MCF 10A (cell line): ENCODE results near the gene AWAT2. TPM values are rescaled to one million over a fixed set of nuclear protein-coding genes. Genes with fewer than 3 reads are reported as not detected.

Source experiments
- BruUV-seq: library from RNA; stranded (reverse); fragments of 400-500 nt; replicated peaks from 2 replicates; lab custom pipeline; 2021; lab: Mats Ljungman, UMichigan
- CTCF ChIA-PET: fragments of 300-600 bp; sonication (Branson Sonifier 250); formaldehyde crosslinking; extraction: SDS; loops from one replicate; lab custom pipeline; 2021; ENCODE audit warnings: antibody characterized with exemption, inconsistent platforms; lab: Yijun Ruan, JAX
- POLR2A ChIA-PET: fragments of 300-600, 350-650 bp; sonication (Branson Sonifier 250); formaldehyde crosslinking; extraction: SDS; loops from one replicate; lab custom pipeline; 2020; ENCODE audit warnings: antibody characterized with exemption, inconsistent platforms; lab: Yijun Ruan, JAX
- DNase-seq: peaks from one replicate; pipeline ENCODE4 v3.0.0-alpha.2; 2018; ENCODE audit not compliant: unreplicated experiment
- H3K27ac Mint-ChIP-seq: one replicate; pipeline ENCODE4 v1.8.0; 2022; ENCODE audit warnings: mild to moderate bottlenecking, low read depth, mixed read lengths; ENCODE audit not compliant: unreplicated experiment
- H3K27me3 Mint-ChIP-seq: one replicate; pipeline ENCODE4 v1.8.0; 2022; ENCODE audit warnings: mixed read lengths; ENCODE audit not compliant: insufficient read depth, unreplicated experiment
- H3K36me3 Mint-ChIP-seq: one replicate; pipeline ENCODE4 v1.8.0; 2022; ENCODE audit warnings: mild to moderate bottlenecking, moderate library complexity, mixed read lengths; ENCODE audit not compliant: insufficient read depth, unreplicated experiment
- H3K4me1 Mint-ChIP-seq: one replicate; pipeline ENCODE4 v1.8.0; 2022; ENCODE audit warnings: mixed read lengths; ENCODE audit not compliant: insufficient read depth, unreplicated experiment
- H3K4me3 Mint-ChIP-seq: one replicate; pipeline ENCODE4 v1.8.0; 2022; ENCODE audit warnings: mild to moderate bottlenecking, moderate library complexity, mixed read lengths; ENCODE audit not compliant: unreplicated experiment
- H3K9me3 Mint-ChIP-seq: one replicate; pipeline ENCODE4 v1.8.0; 2022; ENCODE audit warnings: mixed read lengths; ENCODE audit not compliant: unreplicated experiment
- intact Hi-C: fragments of 100-400 bp; cut with micrococcal nuclease; formaldehyde crosslinking; loops from 2 replicates; pipeline ENCODE4 v1.14.1; 2022
- total RNA-seq: library from RNA; stranded (reverse); gene quantifications from 2 replicates; pipeline ENCODE4 v1.2.3, GENCODE V29; 2022
- TF ChIP-seq, protein P1 (sequence below): fragments of 200-600 bp; IDR thresholded peaks from one replicate; pipeline ENCODE4 v1.8.0; 2022; ENCODE audit warnings: antibody characterized with exemption, mild to moderate bottlenecking; ENCODE audit not compliant: unreplicated experiment

Gene AWAT2
- total RNA-seq, 1 experiment from 2014 or later: 0.14 TPM

DNA sequence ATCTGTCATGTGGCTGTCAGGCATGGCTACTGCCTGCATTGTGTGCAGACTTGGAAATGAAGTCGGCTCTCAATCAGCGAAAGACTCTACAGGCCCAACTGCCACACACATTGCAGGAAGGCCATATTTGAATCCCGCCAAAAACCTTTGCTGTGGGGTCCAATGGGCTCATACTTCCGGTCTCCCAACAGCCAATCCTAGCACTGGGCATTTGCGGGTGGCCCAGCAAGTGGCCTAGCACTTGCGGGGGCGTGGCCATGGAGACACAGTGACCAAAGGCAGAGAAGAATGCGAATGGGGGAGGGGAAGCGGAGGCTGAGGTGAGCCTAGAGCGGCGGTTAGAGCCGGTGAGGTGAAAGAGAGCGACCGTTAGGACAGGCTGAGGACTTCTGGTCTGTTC is 12.3 kb upstream of the AWAT2 start, which contains the start of gene OTUD6A:
OTUD6A (plus strand) TSS at position 382 of the 400 bp plus-strand sequence. CDS start 68 bp downstream, outside the sequence.
- no peaks in the 10 kb centered on the region for H3K36me3 Mint-ChIP-seq
- DNase-seq: no peak
- ChIA-PET POLR2A (no interaction called here), CTCF (interaction anchor here (0.9 kb wide), 1 partner anchor 34 kb away, joined by 3 read pairs; no protein-coding TSS in a partner anchor)
- TF ChIP-seq, protein P1, sequence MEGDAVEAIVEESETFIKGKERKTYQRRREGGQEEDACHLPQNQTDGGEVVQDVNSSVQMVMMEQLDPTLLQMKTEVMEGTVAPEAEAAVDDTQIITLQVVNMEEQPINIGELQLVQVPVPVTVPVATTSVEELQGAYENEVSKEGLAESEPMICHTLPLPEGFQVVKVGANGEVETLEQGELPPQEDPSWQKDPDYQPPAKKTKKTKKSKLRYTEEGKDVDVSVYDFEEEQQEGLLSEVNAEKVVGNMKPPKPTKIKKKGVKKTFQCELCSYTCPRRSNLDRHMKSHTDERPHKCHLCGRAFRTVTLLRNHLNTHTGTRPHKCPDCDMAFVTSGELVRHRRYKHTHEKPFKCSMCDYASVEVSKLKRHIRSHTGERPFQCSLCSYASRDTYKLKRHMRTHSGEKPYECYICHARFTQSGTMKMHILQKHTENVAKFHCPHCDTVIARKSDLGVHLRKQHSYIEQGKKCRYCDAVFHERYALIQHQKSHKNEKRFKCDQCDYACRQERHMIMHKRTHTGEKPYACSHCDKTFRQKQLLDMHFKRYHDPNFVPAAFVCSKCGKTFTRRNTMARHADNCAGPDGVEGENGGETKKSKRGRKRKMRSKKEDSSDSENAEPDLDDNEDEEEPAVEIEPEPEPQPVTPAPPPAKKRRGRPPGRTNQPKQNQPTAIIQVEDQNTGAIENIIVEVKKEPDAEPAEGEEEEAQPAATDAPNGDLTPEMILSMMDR: no peak
- no peak within 1 kb of the TSS for H3K27ac Mint-ChIP-seq
- BruUV-seq: no TSS peak
- H3K4me3 Mint-ChIP-seq: no peak within 1 kb of the TSS
- peaks cover 56% of the 10 kb centered on the region for H3K27me3 Mint-ChIP-seq
- intact Hi-C loops: no loop called here
- H3K9me3 Mint-ChIP-seq: no peaks in the 10 kb centered on the region
- H3K4me1 Mint-ChIP-seq: no peaks in the 10 kb centered on the region

DNA sequence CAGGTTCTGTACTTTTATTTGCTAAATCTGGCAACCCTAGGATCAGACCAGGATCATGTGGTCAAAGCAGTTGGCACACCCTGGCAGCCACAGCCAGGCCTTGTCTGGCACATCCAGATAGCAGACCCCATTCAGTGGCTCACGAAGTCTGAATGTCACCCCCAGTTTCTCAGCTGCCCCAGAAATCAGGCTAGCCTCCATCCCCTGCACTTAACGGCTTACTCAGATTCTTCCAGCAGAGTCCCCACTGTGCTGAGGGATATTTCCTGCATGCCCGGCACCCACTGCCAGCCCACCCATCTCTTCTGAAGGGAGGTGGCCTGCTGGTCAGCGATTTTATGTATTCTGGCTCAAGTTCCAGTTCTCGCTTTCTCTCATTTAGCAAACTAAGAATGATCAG is 4.7 kb upstream of the AWAT2 start:
- Mint-ChIP-seq H3K4me3 (no peak overlapping the region), H3K4me1 (peaks cover 7% of the 10 kb centered on the region), H3K36me3 (no peaks in the 10 kb centered on the region), H3K9me3 (no peaks in the 10 kb centered on the region), H3K27me3 (peaks cover 69% of the 10 kb centered on the region), H3K27ac (no peak overlapping the region)
- CTCF ChIA-PET: interaction anchor here (0.7 kb wide), 1 partner anchor 25 kb away, joined by 4 read pairs; no protein-coding TSS in a partner anchor
- no TSS peak for BruUV-seq
- intact Hi-C loops: no loop called here
- no peak for DNase-seq
- TF ChIP-seq, protein P1: no peak
- POLR2A ChIA-PET: no interaction called here

DNA sequence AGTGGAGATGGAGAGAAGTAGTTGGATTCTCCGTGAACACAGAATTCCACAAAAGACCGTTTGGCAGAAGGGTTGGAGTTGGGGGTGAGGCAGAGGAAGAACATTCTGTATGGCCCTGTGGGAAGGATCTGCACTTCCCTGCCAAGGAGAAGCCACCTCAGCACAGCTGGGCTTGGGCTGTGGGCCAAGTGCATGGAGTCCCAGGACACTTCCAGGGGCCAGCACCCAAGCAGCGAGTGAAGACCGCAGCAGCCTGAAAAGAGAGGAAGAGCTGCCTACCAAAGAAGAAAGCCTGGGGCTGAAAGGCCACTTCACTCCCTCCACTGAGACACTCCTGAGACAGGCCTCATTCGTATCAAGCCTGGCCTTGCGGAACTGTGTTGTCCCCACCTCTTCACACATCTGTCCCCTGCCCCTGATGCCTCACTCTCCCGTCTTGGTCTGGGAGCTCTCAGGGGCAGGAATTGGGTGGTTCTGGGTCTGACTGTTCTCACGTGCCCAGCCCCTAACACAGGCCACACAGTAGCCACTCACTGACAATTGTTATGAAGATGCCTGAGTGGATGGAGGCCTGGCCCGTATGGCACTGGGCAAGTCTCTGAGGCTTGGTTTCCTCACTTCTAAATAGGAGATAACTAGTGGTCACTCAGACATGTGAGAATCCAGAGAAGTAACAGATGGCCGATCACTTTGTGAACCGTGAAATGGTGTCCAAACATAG is 3.3 kb upstream of the AWAT2 start:
- H3K4me1 Mint-ChIP-seq: peaks cover 7% of the 10 kb centered on the region
- CTCF ChIA-PET: no interaction called here

DNA sequence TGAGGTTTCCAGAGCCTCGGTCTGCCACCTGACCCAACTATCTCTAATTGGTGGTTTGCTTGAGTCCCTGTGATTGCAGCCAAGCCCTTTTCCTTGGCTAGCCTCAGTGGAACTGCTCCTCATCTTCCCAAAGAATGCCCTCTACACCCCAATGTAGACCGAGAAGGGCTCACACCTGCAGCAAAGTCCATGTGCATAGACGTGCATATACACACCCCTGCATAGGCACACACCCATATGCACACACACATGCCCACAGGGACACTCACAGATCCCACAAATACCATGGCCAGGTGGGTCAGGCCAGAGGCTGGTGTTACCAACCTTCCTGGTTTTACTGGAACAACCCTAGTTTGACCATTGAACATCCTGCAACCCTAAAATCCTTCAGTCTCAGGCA is 332 bp downstream of the AWAT2 start:
- H3K27ac Mint-ChIP-seq: no peak overlapping the region
- intact Hi-C loops: no loop called here
- no TSS peak for BruUV-seq
- TF ChIP-seq, protein P1: no peak
- H3K4me1 Mint-ChIP-seq: peaks cover 16% of the 10 kb centered on the region
- no peak overlapping the region for H3K4me3 Mint-ChIP-seq
- ChIA-PET POLR2A (no interaction called here), CTCF (no interaction called here)
- peaks cover 8% of the 10 kb centered on the region for H3K9me3 Mint-ChIP-seq
- H3K27me3 Mint-ChIP-seq: peaks cover 52% of the 10 kb centered on the region
- no peaks in the 10 kb centered on the region for H3K36me3 Mint-ChIP-seq
- no peak for DNase-seq

More for the DNA sequence above, 3.3 kb upstream of the AWAT2 start:
- POLR2A ChIA-PET: no interaction called here
- intact Hi-C loops: no loop called here
- Mint-ChIP-seq H3K27me3 (peaks cover 64% of the 10 kb centered on the region), H3K27ac (no peak overlapping the region), H3K9me3 (peaks cover 5% of the 10 kb centered on the region), H3K36me3 (no peaks in the 10 kb centered on the region), H3K4me3 (no peak overlapping the region)
- no TSS peak for BruUV-seq
- no peak for DNase-seq
- TF ChIP-seq, protein P1: no peak
